Measurements from ENCODE around the gene TUBB. TPM values are rescaled to one million over a fixed set of nuclear protein-coding genes. Genes with fewer than 3 reads are reported as not detected.

TUBB gene
- polyA plus RNA-seq, 1 of the 3 experiments (the other 2 are of a cell fraction), result 1,037 TPM

GRCh38 chr6:30735668-30736314, 15.6 kb downstream of the TUBB start:
- POLR2A ChIA-PET, result no interaction called here

GRCh38 chr6:30738532-30738931, 18.4 kb downstream of the TUBB start:
- H3K9ac ChIP-seq, result no peak overlapping the region
- H3K4me1 ChIP-seq (ENCODE audit: control insufficient read depth in 1 of 2, insufficient read depth in 2 of 2, low read depth in 1 of 2, low read length in 1 of 2), result peaks cover 21 to 26% of the 10 kb centered on the region in 2 experiments
- 88% methylated on average over 6 of the region's 6 CpGs for WGBS (ENCODE audit: low lambda C conversion rate)
- DNase-seq, result no peak
- H3K9me3 ChIP-seq, result no peaks in the 10 kb centered on the region
- peaks cover 5% of the 10 kb centered on the region; the same call in 1 of the 2 replicates for H4K20me1 ChIP-seq (ENCODE audit: insufficient read depth)
- H3K9me2 ChIP-seq, result no peaks in the 10 kb centered on the region
- POLR2A ChIA-PET, result interaction anchor here (0.5 kb wide), 1 partner anchor 10 kb away, joined by 4 read pairs; no protein-coding TSS in a partner anchor
- peaks cover 12% of the 10 kb centered on the region for H3F3A ChIP-seq (replicated peaks; ENCODE audit: insufficient read depth)
- H3K27ac ChIP-seq (ENCODE audit: low read depth in 2 of 2, low read length in 1 of 2), result no peak overlapping the region
- H2AFZ ChIP-seq (ENCODE audit: low read depth), result no peak overlapping the region
- no peak overlapping the region for H3K4me3 ChIP-seq (ENCODE audit: low read depth in 2 of 2, low read length in 1 of 2)
- H3K4me2 ChIP-seq, result peak overlapping the region; percentile 10; the same call in 1 of the 2 replicates
- TF ChIP-seq USF2 (IDR thresholded peaks at IDR 0.05; ENCODE audit: borderline replicate concordance, low read depth, low read length), result no peak
- no peak for TF ChIP-seq GATA2 (CRISPR knock-in tag; IDR thresholded peaks at IDR 0.05)
- no peak for TF ChIP-seq NFIC (IDR thresholded peaks at IDR 0.05; ENCODE audit: borderline replicate concordance)
- TF ChIP-seq EP300 (IDR thresholded peaks at IDR 0.05; ENCODE audit: borderline replicate concordance in 1 of 2, low read depth in 1 of 2, low read length in 1 of 2), result no peak
- no peak for TF ChIP-seq TAF1 (IDR thresholded peaks at IDR 0.05; ENCODE audit: borderline replicate concordance, low read depth, low read length)
- TF ChIP-seq CHD2 (IDR thresholded peaks at IDR 0.05; ENCODE audit: low read length, partially characterized antibody), result no peak
- peaks cover 96% of the 10 kb centered on the region for H3K79me2 ChIP-seq (ENCODE audit: insufficient read depth)
- no peaks in the 10 kb centered on the region for H3K27me3 ChIP-seq (ENCODE audit: insufficient read depth)
- CTCF ChIA-PET, result interaction anchor here (0.8 to 42.4 kb wide), 4 partner anchors 8 to 90 kb away, joined by 4 to 838 read pairs (median 50); partner anchors contain the start of genes DHX16, NRM and PPP1R18
- H3K36me3 ChIP-seq (replicated peaks in 1 of 2; ENCODE audit: control insufficient read depth in 1 of 2, insufficient read depth in 2 of 2, low read length in 1 of 2), result peaks cover 40 to 66% of the 10 kb centered on the region in 2 experiments

More at GRCh38 chr6:30735668-30736314, 15.6 kb downstream of the TUBB start:
- CTCF ChIA-PET, result interaction anchor here (9.9 to 42.4 kb wide), 2 partner anchors 13 to 50 kb away, joined by 73 to 838 read pairs; partner anchors contain the start of genes DHX16, NRM and PPP1R18
- Histone ChIP-seq H3K4me1 (ENCODE audit: control insufficient read depth in 1 of 2, insufficient read depth in 2 of 2, low read depth in 1 of 2, low read length in 1 of 2) (peaks cover 6 to 19% of the 10 kb centered on the region in 2 experiments; a peak in 3 of 4 replicates), H3K27ac (ENCODE audit: low read depth in 2 of 2, low read length in 1 of 2) (no peak overlapping the region), H3K4me3 (ENCODE audit: low read depth in 2 of 2, low read length in 1 of 2) (no peak overlapping the region), H3K27me3 (ENCODE audit: insufficient read depth) (no peaks in the 10 kb centered on the region), H3K4me2 (no peak overlapping the region), H3K79me2 (ENCODE audit: insufficient read depth) (peaks cover 91% of the 10 kb centered on the region), H3K9ac (no peak overlapping the region), H4K20me1 (ENCODE audit: insufficient read depth) (peaks cover 8% of the 10 kb centered on the region; the same call in 1 of the 2 replicates), H3K9me2 (no peaks in the 10 kb centered on the region), H3K36me3 (replicated peaks in 1 of 2; ENCODE audit: control insufficient read depth in 1 of 2, insufficient read depth in 2 of 2, low read length in 1 of 2) (peaks cover 50 to 89% of the 10 kb centered on the region in 2 experiments), H3F3A (replicated peaks; ENCODE audit: insufficient read depth) (peaks cover 28% of the 10 kb centered on the region), H3K9me3 (no peaks in the 10 kb centered on the region), H2AFZ (ENCODE audit: low read depth) (no peak overlapping the region)
- TF ChIP-seq EP300 (IDR thresholded peaks at IDR 0.05; ENCODE audit: borderline replicate concordance in 1 of 2, low read depth in 1 of 2, low read length in 1 of 2), result no peak
- TF ChIP-seq ZBTB33 (IDR thresholded peaks at IDR 0.05; ENCODE audit: borderline replicate concordance, low read depth), result no peak
- TF ChIP-seq MEF2A (IDR thresholded peaks at IDR 0.05; ENCODE audit: borderline replicate concordance, low read depth), result no peak
- TF ChIP-seq EZH2phosphoT487 (IDR thresholded peaks at IDR 0.05; ENCODE audit: borderline replicate concordance, low read depth), result no peak
- no peak for TF ChIP-seq SIN3A (IDR thresholded peaks at IDR 0.05; ENCODE audit: borderline replicate concordance, low read depth, low read length)
- TF ChIP-seq GATA2 (CRISPR knock-in tag; IDR thresholded peaks at IDR 0.05), result no peak
- TF ChIP-seq NFIC (IDR thresholded peaks at IDR 0.05; ENCODE audit: borderline replicate concordance), result no peak
- no peak for TF ChIP-seq RXRA (IDR thresholded peaks at IDR 0.05; ENCODE audit: borderline replicate concordance, low read depth)
- TF ChIP-seq RCOR1 (IDR thresholded peaks at IDR 0.05; ENCODE audit: low read length), result no peak
- DNase-seq, result no peak
- WGBS (ENCODE audit: low lambda C conversion rate), result 93% methylated on average over 8 of the region's 8 CpGs
